ENCODE results near the gene NUP133.

DNA sequence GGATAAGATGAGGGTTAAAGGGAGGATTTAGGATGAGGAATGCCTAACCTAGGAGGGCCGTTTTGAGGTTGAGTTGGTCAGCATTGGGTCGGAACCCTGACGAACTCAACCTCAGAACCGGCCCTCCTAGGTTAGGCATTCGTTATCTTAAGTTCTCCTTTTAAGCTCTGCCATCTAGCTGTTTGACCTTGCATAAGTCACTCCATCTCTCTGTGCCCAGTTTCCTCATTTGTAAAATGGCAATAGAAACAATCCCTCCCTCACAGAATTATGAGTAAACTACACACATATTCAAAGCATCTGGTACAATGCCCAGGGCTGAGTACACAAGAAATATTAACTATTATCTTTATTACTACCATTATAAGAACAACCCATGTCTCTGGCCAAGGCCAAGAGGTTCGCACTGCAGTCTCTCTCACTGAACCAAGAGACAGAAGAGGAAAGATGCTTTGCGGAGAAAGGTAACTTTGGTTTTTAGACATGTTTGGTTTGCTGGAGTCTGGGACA lies 45.5 kb upstream of the NUP133 start:
- TF ChIP-seq POLR2A (IDR thresholded peaks at IDR 0.05; ENCODE audit: low read depth, low read length), result no peak
- TF ChIP-seq JUN (IDR thresholded peaks at IDR 0.05; ENCODE audit: borderline replicate concordance, insufficient read depth, insufficient read length, low read depth), result no peak
- TF ChIP-seq, protein P1, sequence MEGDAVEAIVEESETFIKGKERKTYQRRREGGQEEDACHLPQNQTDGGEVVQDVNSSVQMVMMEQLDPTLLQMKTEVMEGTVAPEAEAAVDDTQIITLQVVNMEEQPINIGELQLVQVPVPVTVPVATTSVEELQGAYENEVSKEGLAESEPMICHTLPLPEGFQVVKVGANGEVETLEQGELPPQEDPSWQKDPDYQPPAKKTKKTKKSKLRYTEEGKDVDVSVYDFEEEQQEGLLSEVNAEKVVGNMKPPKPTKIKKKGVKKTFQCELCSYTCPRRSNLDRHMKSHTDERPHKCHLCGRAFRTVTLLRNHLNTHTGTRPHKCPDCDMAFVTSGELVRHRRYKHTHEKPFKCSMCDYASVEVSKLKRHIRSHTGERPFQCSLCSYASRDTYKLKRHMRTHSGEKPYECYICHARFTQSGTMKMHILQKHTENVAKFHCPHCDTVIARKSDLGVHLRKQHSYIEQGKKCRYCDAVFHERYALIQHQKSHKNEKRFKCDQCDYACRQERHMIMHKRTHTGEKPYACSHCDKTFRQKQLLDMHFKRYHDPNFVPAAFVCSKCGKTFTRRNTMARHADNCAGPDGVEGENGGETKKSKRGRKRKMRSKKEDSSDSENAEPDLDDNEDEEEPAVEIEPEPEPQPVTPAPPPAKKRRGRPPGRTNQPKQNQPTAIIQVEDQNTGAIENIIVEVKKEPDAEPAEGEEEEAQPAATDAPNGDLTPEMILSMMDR (IDR thresholded peaks at IDR 0.05; ENCODE audit: extremely low read depth in 1 of 2, insufficient read depth in 1 of 2, low read depth in 1 of 2, low read length in 2 of 2), result no peak
- no peak for TF ChIP-seq POLR2AphosphoS5 (IDR thresholded peaks at IDR 0.05; ENCODE audit: insufficient read depth, low read depth, low read length)
- TF ChIP-seq MYC (IDR thresholded peaks at IDR 0.05; ENCODE audit: low read depth, low read length), result no peak

Data from endothelial cell of umbilical vein (primary cell).